Liver (tissue), 9 donors: Measurements from ENCODE around the gene FASN. TPM values are rescaled to one million over a fixed set of nuclear protein-coding genes. Genes with fewer than 3 reads are reported as not detected.
A peak's percentile ranks its signal among the peaks of the same experiment; 100 is the strongest.

Source experiments
- DNase-seq: peaks from one replicate; pipeline ENCODE4 v3.0.0-alpha.2; 2017; ENCODE audit warnings: low spot score
- H3K27ac ChIP-seq, 2 donors: one replicate each; pipeline ENCODE4 v1.7.0; 2013; ENCODE audit warnings: inconsistent platforms in 2 of 2, low read length in 2 of 2, control low read depth in 1 of 2, low read depth in 1 of 2, mild to moderate bottlenecking in 1 of 2
- H3K27me3 ChIP-seq, 4 donors: one replicate each; pipeline versions ENCODE4 v1.6.1 to v1.7.0; 2013; ENCODE audit warnings: low read length in 3 of 4, inconsistent platforms in 1 of 4, mild to moderate bottlenecking in 1 of 4, moderate library complexity in 1 of 4; ENCODE audit not compliant: control insufficient read depth in 4 of 4, insufficient read depth in 4 of 4
- H3K36me3 ChIP-seq, 4 donors: one replicate each; pipeline versions ENCODE4 v1.6.1 to v1.7.0; 2013; ENCODE audit warnings: low read length in 3 of 4, mild to moderate bottlenecking in 3 of 4, low read depth in 1 of 4, moderate library complexity in 1 of 4; ENCODE audit not compliant: control insufficient read depth in 4 of 4, insufficient read depth in 3 of 4
- H3K4me1 ChIP-seq, 4 donors: one replicate each; pipeline versions ENCODE4 v1.6.1 to v1.7.0; 2013; ENCODE audit warnings: low read length in 3 of 4, mild to moderate bottlenecking in 3 of 4, moderate library complexity in 1 of 4; ENCODE audit not compliant: control insufficient read depth in 4 of 4, insufficient read depth in 4 of 4
- H3K4me3 ChIP-seq, 3 donors: one replicate each; pipeline versions ENCODE4 v1.6.1 to v1.7.0; 2013; ENCODE audit warnings: low read length in 3 of 3, control low read depth in 1 of 3, low read depth in 1 of 3, mild to moderate bottlenecking in 1 of 3
- H3K9ac ChIP-seq, 2 donors: one replicate each; pipeline ENCODE4 v1.7.0; 2013; ENCODE audit warnings: low read length in 2 of 2, mild to moderate bottlenecking in 2 of 2, moderate library complexity in 2 of 2, control low read depth in 1 of 2, low read depth in 1 of 2
- H3K9me3 ChIP-seq, 4 donors: one replicate each; pipeline versions ENCODE4 v1.6.1 to v1.7.0; 2013; ENCODE audit warnings: low read length in 3 of 4; ENCODE audit not compliant: control insufficient read depth in 4 of 4
- EGR1 ChIP-seq, 2 donors: IDR thresholded peaks; 2 replicates each; pipeline ENCODE4 v1.6.1; 2016 to 2018; ENCODE audit warnings: antibody characterized with exemption in 2 of 2, low read depth in 2 of 2
- FOXA1 ChIP-seq: IDR thresholded peaks from 2 replicates; pipeline ENCODE4 v1.6.1; 2016; ENCODE audit warnings: antibody characterized with exemption
- FOXA2 ChIP-seq: IDR thresholded peaks from 2 replicates; pipeline ENCODE4 v1.6.1; 2016; ENCODE audit warnings: antibody characterized with exemption
- GABPA ChIP-seq, 2 donors: IDR thresholded peaks in 1 of 2; conservative IDR thresholded peaks in 1 of 2; 2 replicates each; pipeline ENCODE4 v1.6.1; 2016; ENCODE audit warnings: antibody characterized with exemption in 2 of 2, mild to moderate bottlenecking in 1 of 2, moderate library complexity in 1 of 2
- HNF4A ChIP-seq, 2 donors: conservative IDR thresholded peaks; 2 replicates each; pipeline ENCODE4 v1.6.1; 2016; ENCODE audit warnings: antibody characterized with exemption in 2 of 2, mild to moderate bottlenecking in 2 of 2
- HNF4G ChIP-seq: IDR thresholded peaks from 2 replicates; pipeline ENCODE4 v1.6.1; 2016; ENCODE audit warnings: antibody characterized with exemption
- JUND ChIP-seq, 2 donors: IDR thresholded peaks; 2 replicates each; pipeline ENCODE4 v1.6.1; 2016; ENCODE audit warnings: antibody characterized with exemption in 2 of 2
- NR2F2 ChIP-seq: IDR thresholded peaks from 2 replicates; pipeline ENCODE4 v1.6.1; 2016; ENCODE audit warnings: antibody characterized with exemption
- RAD21 ChIP-seq, 2 donors: IDR thresholded peaks; 2 replicates each; pipeline ENCODE4 v1.6.1; 2016; ENCODE audit warnings: antibody characterized with exemption in 2 of 2, mild to moderate bottlenecking in 2 of 2
- RXRA ChIP-seq, 2 donors: IDR thresholded peaks; 2 replicates each; pipeline ENCODE4 v1.6.1; 2017 to 2018; ENCODE audit warnings: antibody characterized with exemption in 2 of 2, mild to moderate bottlenecking in 1 of 2
- SP1 ChIP-seq: IDR thresholded peaks from 2 replicates; pipeline ENCODE4 v1.6.1; 2018; ENCODE audit warnings: antibody characterized with exemption, mild to moderate bottlenecking
- TAF1 ChIP-seq: conservative IDR thresholded peaks from 2 replicates; pipeline ENCODE4 v1.6.1; 2016; ENCODE audit warnings: antibody characterized with exemption, mild to moderate bottlenecking
- YY1 ChIP-seq: IDR thresholded peaks from 2 replicates; pipeline ENCODE4 v1.6.1; 2016; ENCODE audit warnings: antibody characterized with exemption, mild to moderate bottlenecking
- ZBTB33 ChIP-seq: IDR thresholded peaks from 2 replicates; pipeline ENCODE4 v1.6.1; 2016; ENCODE audit warnings: antibody characterized with exemption
- WGBS: extraction: QIAGEN DNeasy Blood & Tissue Kit; methylation state at CpG from one replicate; pipeline ENCODE4 v1.1.7; 2013; 5-methylcytosine and 5-hydroxymethylcytosine counted together
- polyA plus RNA-seq, 2 donors: library from polyadenylated mRNA; stranded (reverse) in 1 of 2; unstranded in 1 of 2; fragments of 200-250 nt in 1 of 2; fragments of >200 nt in 1 of 2; fragmentation: Nextera tagmentation in 1 of 2; extraction: Ambion mirVana in 1 of 2; gene quantifications; one replicate each; pipeline versions ENCODE4 v1.2.1 to v1.2.3, GENCODE V29; 2013 to 2015
- total RNA-seq, 2 donors: library from RNA; depleted of rRNA; stranded (reverse); fragments of >200 nt; gene quantifications; one replicate each; pipeline ENCODE4 v1.2.3, GENCODE V29; 2014
- TF ChIP-seq, protein P1 (sequence below): IDR thresholded peaks from 2 replicates; pipeline ENCODE4 v1.6.1; 2016; ENCODE audit warnings: antibody characterized with exemption
- TF ChIP-seq, protein P2 (sequence below): fragments of 150-350 bp; IDR thresholded peaks from 2 replicates; pipeline ENCODE4 v1.5.1; 2017; ENCODE audit warnings: improper control_type of control experiment, low read depth, low read length; ENCODE audit not compliant: missing input control
- donor health status: healthy.
- donor health status: healthy.
- donor health status: healthy.
- donor health status: healthy.
- donor health status: healthy.

FASN gene
- total and polyA plus RNA-seq, 4 donors, result 53.1 to 229 (median 130) TPM

GRCh38 chr17:82065638-82066303 is 32.3 kb downstream of the FASN start, which contains the start of gene DUS1L:
DUS1L (minus strand) TSS chr17:82065804; CDS start chr17:82065059, 745 bp downstream.
- Histone ChIP-seq H3K27ac (peak within 1 kb of the TSS; percentile 75 to 81), H3K4me1 (peaks cover 8 to 32% (median 24%) of the 10 kb centered on the region in 4 donors), H3K27me3 (no peaks in the 10 kb centered on the region), H3K9me3 (no peaks in the 10 kb centered on the region), H3K9ac (peak within 1 kb of the TSS; percentile 71 to 72), H3K36me3 (peaks cover 2 to 23% (median 6%) of the 10 kb centered on the region in 4 donors), H3K4me3 (peak within 1 kb of the TSS; percentile 61 to 96 (median 95))
- DNase-seq, result peak; percentile 83
- WGBS, result 15% methylated on average over 88 of the region's 88 CpGs
- peak in 1 of 2 donors; percentile 22 for TF ChIP-seq RXRA (IDR thresholded peaks at IDR 0.05)
- TF ChIP-seq GABPA (IDR thresholded peaks at IDR 0.05 in 1 of 2, conservative IDR thresholded peaks at IDR 0.05 in 1 of 2), result peak; percentile 76 to 90
- no peak for TF ChIP-seq TAF1
- no peak for TF ChIP-seq RAD21 (IDR thresholded peaks at IDR 0.05)
- TF ChIP-seq HNF4G, result no peak
- no peak for TF ChIP-seq EGR1 (IDR thresholded peaks at IDR 0.05; ENCODE audit: low read depth in 2 of 2)
- peak; percentile 28 for TF ChIP-seq SP1
- TF ChIP-seq FOXA2, result no peak
- peak; percentile 96 for TF ChIP-seq NR2F2
- TF ChIP-seq HNF4A (conservative IDR thresholded peaks at IDR 0.05), result peak in 1 of 2 donors; percentile 16
- TF ChIP-seq, protein P1, sequence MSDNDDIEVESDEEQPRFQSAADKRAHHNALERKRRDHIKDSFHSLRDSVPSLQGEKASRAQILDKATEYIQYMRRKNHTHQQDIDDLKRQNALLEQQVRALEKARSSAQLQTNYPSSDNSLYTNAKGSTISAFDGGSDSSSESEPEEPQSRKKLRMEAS, result no peak
- no peak for TF ChIP-seq FOXA1
- no peak for TF ChIP-seq ZBTB33

DNA sequence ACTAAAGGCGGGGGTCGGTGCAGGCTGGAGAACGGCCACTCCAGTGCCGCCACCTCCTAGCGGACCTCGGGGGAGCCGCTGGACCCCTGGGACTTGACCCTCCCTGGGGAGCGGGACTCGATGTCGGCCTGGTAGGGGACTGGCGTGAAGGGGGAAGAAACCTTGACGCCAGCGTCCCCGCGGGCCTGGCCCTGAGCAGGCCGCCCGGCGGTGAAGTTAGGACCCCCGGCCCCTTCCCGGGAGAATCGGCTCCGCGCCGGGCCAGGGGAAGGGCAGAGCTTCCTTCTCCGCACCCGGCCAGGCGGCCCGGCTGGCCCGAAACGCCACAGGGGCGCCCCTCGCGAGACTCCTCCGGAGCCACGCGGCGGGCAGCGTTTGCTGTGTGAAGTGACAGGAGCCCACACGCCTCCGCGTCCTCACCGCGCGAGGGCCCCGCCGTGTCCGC is 32.8 kb downstream of the FASN start:
- under 1% methylated on average over 47 of the region's 47 CpGs for WGBS
- H3K27me3 ChIP-seq, result no peaks in the 10 kb centered on the region
- DNase-seq, result no peak
- TF ChIP-seq EGR1 (IDR thresholded peaks at IDR 0.05; ENCODE audit: low read depth in 2 of 2) (no peak), YY1 (no peak), FOXA2 (no peak), JUND (IDR thresholded peaks at IDR 0.05) (no peak), HNF4G (no peak), RAD21 (IDR thresholded peaks at IDR 0.05) (no peak), SP1 (no peak)
- TF ChIP-seq, protein P1, result no peak
- TF ChIP-seq, protein P2, sequence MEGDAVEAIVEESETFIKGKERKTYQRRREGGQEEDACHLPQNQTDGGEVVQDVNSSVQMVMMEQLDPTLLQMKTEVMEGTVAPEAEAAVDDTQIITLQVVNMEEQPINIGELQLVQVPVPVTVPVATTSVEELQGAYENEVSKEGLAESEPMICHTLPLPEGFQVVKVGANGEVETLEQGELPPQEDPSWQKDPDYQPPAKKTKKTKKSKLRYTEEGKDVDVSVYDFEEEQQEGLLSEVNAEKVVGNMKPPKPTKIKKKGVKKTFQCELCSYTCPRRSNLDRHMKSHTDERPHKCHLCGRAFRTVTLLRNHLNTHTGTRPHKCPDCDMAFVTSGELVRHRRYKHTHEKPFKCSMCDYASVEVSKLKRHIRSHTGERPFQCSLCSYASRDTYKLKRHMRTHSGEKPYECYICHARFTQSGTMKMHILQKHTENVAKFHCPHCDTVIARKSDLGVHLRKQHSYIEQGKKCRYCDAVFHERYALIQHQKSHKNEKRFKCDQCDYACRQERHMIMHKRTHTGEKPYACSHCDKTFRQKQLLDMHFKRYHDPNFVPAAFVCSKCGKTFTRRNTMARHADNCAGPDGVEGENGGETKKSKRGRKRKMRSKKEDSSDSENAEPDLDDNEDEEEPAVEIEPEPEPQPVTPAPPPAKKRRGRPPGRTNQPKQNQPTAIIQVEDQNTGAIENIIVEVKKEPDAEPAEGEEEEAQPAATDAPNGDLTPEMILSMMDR, result no peak
- peak overlapping the region; percentile 61 to 96 (median 95) for H3K4me3 ChIP-seq
- H3K4me1 ChIP-seq, result peaks cover 8 to 32% (median 24%) of the 10 kb centered on the region in 4 donors
- H3K9me3 ChIP-seq, result no peaks in the 10 kb centered on the region
- peaks cover 2 to 28% (median 11%) of the 10 kb centered on the region in 4 donors for H3K36me3 ChIP-seq
- peak overlapping the region; percentile 60 to 81 for H3K27ac ChIP-seq
- peak overlapping the region; percentile 71 to 72 for H3K9ac ChIP-seq
